ENCODE results near the gene CCDC39.

The CCDC39 gene

GRCh38 chr3:180679178-180680096 lies at the start of gene CCDC39:
CCDC39 (minus strand) TSS chr3:180679489; CDS start chr3:180679380, 109 bp downstream.
- no peaks in the 10 kb centered on the region for H3K9me3 ChIP-seq (ENCODE audit: control insufficient read depth, low read length)
- peak within 1 kb of the TSS; percentile 81 for H3K4me3 ChIP-seq (ENCODE audit: low read depth, low read length)
- peak within 1 kb of the TSS; percentile 32 for H3K9ac ChIP-seq
- peak within 1 kb of the TSS; percentile 93 for H2AFZ ChIP-seq
- H3K79me2 ChIP-seq, result no peaks in the 10 kb centered on the region
- H3K27ac ChIP-seq, result peak within 1 kb of the TSS; percentile 56
- TF ChIP-seq, protein P1, sequence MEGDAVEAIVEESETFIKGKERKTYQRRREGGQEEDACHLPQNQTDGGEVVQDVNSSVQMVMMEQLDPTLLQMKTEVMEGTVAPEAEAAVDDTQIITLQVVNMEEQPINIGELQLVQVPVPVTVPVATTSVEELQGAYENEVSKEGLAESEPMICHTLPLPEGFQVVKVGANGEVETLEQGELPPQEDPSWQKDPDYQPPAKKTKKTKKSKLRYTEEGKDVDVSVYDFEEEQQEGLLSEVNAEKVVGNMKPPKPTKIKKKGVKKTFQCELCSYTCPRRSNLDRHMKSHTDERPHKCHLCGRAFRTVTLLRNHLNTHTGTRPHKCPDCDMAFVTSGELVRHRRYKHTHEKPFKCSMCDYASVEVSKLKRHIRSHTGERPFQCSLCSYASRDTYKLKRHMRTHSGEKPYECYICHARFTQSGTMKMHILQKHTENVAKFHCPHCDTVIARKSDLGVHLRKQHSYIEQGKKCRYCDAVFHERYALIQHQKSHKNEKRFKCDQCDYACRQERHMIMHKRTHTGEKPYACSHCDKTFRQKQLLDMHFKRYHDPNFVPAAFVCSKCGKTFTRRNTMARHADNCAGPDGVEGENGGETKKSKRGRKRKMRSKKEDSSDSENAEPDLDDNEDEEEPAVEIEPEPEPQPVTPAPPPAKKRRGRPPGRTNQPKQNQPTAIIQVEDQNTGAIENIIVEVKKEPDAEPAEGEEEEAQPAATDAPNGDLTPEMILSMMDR (IDR thresholded peaks at IDR 0.05), result no peak
- peak within 1 kb of the TSS; percentile 98 for H3K4me2 ChIP-seq (ENCODE audit: low read length)
- no peaks in the 10 kb centered on the region for H3K36me3 ChIP-seq (ENCODE audit: control insufficient read depth, insufficient read depth, low read length)
- no peaks in the 10 kb centered on the region for H3K27me3 ChIP-seq (ENCODE audit: control insufficient read depth, insufficient read depth, low read length)
- no peaks in the 10 kb centered on the region for H3K4me1 ChIP-seq

DNA sequence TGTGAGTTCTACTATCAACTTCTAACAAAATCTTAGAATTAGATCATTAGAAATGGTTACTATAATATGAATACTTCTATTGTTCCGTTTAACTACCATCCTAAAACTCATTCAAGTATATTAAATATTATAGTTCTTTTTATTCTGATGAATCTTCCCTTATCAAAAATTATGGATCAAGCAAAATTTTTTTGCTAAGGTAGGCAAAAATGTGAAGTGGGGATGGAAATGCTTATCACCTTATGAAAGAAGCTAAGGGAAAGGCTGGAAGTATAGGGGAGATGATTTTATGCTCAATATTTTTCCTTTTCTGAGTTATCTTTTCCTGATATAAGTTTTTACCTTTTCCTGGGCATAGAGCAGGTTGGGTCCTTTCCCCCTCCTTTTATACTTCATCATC lies 40.7 kb upstream of the CCDC39 start:
- H3K27ac ChIP-seq, result no peak overlapping the region
- H2AFZ ChIP-seq, result no peak overlapping the region
- no peaks in the 10 kb centered on the region for H3K79me2 ChIP-seq

DNA sequence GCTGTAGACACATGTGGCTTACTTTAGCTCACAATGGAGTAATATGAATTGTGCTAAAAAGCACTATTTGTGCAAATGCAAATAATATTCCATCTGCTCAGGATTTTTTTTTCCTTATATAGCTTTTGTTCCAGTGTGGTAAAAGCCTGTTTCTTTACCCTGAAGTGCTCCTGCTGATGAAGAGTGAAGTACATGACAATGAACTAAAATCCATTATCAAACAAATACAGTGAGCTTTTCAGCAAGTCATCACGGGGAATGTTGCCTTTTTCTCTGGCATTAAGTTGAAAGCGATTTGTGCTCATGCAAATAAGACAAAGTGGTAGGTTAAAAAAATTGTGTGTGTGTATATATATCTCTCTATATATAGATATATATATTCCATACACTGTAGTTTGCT lies 28.6 kb upstream of the CCDC39 start:
- Histone ChIP-seq H3K9ac (no peak overlapping the region), H3K27ac (no peak overlapping the region), H3K4me3 (ENCODE audit: low read depth, low read length) (no peak overlapping the region), H3K27me3 (ENCODE audit: control insufficient read depth, insufficient read depth, low read length) (no peaks in the 10 kb centered on the region), H3K9me3 (ENCODE audit: control insufficient read depth, low read length) (no peaks in the 10 kb centered on the region), H3K36me3 (ENCODE audit: control insufficient read depth, insufficient read depth, low read length) (no peaks in the 10 kb centered on the region), H3K4me2 (ENCODE audit: low read length) (no peak overlapping the region), H3K79me2 (no peaks in the 10 kb centered on the region), H3K4me1 (no peaks in the 10 kb centered on the region), H2AFZ (no peak overlapping the region)
- TF ChIP-seq, protein P1 (IDR thresholded peaks at IDR 0.05), result no peak

More for the DNA sequence above, 40.7 kb upstream of the CCDC39 start:
- no peak overlapping the region for H3K4me3 ChIP-seq (ENCODE audit: low read depth, low read length)
- no peaks in the 10 kb centered on the region for H3K36me3 ChIP-seq (ENCODE audit: control insufficient read depth, insufficient read depth, low read length)
- no peaks in the 10 kb centered on the region for H3K4me1 ChIP-seq
- H3K9ac ChIP-seq, result no peak overlapping the region
- no peaks in the 10 kb centered on the region for H3K9me3 ChIP-seq (ENCODE audit: control insufficient read depth, low read length)
- H3K27me3 ChIP-seq (ENCODE audit: control insufficient read depth, insufficient read depth, low read length), result no peaks in the 10 kb centered on the region
- TF ChIP-seq, protein P1 (IDR thresholded peaks at IDR 0.05), result no peak
- H3K4me2 ChIP-seq (ENCODE audit: low read length), result no peak overlapping the region

- Histone ChIP-seq H3K4me1 (no peaks in the 10 kb centered on the region), H3K27me3 (ENCODE audit: control insufficient read depth, insufficient read depth, low read length) (no peaks in the 10 kb centered on the region), H2AFZ (no peak overlapping the region), H3K4me3 (ENCODE audit: low read depth, low read length) (no peak overlapping the region), H3K27ac (no peak overlapping the region), H3K79me2 (no peaks in the 10 kb centered on the region), H3K9me3 (ENCODE audit: control insufficient read depth, low read length) (no peaks in the 10 kb centered on the region), H3K9ac (no peak overlapping the region), H3K4me2 (ENCODE audit: low read length) (no peak overlapping the region), H3K36me3 (ENCODE audit: control insufficient read depth, insufficient read depth, low read length) (no peaks in the 10 kb centered on the region)
- TF ChIP-seq, protein P1 (IDR thresholded peaks at IDR 0.05), result no peak
These were observed 26.3 kb upstream of the CCDC39 start for GRCh38 chr3:180705619-180706018.
